Ishikawa (cell line): ENCODE results near the gene MYOF.

Experiments
- CEBPB ChIP-seq: IDR thresholded peaks from 2 replicates; pipeline ENCODE4 v1.6.1; 2012
- CREB1 ChIP-seq: IDR thresholded peaks from 2 replicates; pipeline ENCODE4 v1.6.1; 2012; ENCODE audit warnings: low read depth
- EGR1 ChIP-seq: IDR thresholded peaks from 2 replicates; pipeline ENCODE4 v1.6.1; 2012
- EP300 ChIP-seq: IDR thresholded peaks from 2 replicates; pipeline ENCODE4 v1.6.1; 2012; ENCODE audit warnings: borderline replicate concordance
- FOXM1 ChIP-seq: IDR thresholded peaks from 2 replicates; pipeline ENCODE4 v1.6.1; 2012; ENCODE audit warnings: low read depth, borderline replicate concordance
- MAX ChIP-seq: IDR thresholded peaks from 2 replicates; pipeline ENCODE4 v1.6.1; 2012
- NFIC ChIP-seq: IDR thresholded peaks from 2 replicates; pipeline ENCODE4 v1.6.1; 2012
- RAD21 ChIP-seq: IDR thresholded peaks from 2 replicates; pipeline ENCODE4 v1.6.1; 2012; ENCODE audit warnings: low read depth
- TAF1 ChIP-seq: IDR thresholded peaks from 2 replicates; pipeline ENCODE4 v1.6.1; 2012; ENCODE audit warnings: low read depth, mild to moderate bottlenecking
- TCF12 ChIP-seq: IDR thresholded peaks from 2 replicates; pipeline ENCODE4 v1.6.1; 2012; ENCODE audit warnings: low read depth
- TEAD4 ChIP-seq: IDR thresholded peaks from 2 replicates; pipeline ENCODE4 v1.6.1; 2012
- USF1 ChIP-seq: IDR thresholded peaks from 2 replicates; pipeline ENCODE4 v1.6.1; 2012
- YY1 ChIP-seq: IDR thresholded peaks from 2 replicates; pipeline ENCODE4 v1.6.1; 2012; ENCODE audit warnings: low read depth
- ZBTB7A ChIP-seq: IDR thresholded peaks from 2 replicates; pipeline ENCODE4 v1.6.1; 2012; ENCODE audit warnings: low read depth
- TF ChIP-seq, protein P1 (sequence below): IDR thresholded peaks from 2 replicates; pipeline ENCODE4 v1.6.1; 2012; ENCODE audit warnings: low read depth, mild to moderate bottlenecking

MYOF gene

DNA sequence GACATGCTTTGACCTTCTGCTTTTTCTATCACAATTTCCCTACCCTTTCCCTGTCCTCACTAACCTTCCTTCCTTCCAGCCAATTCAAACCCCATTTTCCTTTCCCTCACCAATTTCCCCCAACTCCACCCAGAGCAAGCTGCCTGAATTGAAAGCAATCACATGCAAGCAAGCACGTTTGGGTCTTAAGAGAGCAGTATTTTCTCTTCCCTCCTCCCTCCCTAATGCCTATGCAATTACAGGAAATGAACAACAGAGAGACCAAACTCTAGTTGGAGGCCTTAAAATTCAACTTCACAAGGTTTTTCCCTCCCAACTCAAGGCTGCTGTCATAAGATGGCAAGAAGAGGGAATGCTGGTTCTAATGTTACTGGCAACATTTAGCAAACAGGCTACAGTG is 117.2 kb downstream of the MYOF start:
- TF ChIP-seq RAD21 = no peak
- no peak for TF ChIP-seq CEBPB
- TF ChIP-seq, protein P1, sequence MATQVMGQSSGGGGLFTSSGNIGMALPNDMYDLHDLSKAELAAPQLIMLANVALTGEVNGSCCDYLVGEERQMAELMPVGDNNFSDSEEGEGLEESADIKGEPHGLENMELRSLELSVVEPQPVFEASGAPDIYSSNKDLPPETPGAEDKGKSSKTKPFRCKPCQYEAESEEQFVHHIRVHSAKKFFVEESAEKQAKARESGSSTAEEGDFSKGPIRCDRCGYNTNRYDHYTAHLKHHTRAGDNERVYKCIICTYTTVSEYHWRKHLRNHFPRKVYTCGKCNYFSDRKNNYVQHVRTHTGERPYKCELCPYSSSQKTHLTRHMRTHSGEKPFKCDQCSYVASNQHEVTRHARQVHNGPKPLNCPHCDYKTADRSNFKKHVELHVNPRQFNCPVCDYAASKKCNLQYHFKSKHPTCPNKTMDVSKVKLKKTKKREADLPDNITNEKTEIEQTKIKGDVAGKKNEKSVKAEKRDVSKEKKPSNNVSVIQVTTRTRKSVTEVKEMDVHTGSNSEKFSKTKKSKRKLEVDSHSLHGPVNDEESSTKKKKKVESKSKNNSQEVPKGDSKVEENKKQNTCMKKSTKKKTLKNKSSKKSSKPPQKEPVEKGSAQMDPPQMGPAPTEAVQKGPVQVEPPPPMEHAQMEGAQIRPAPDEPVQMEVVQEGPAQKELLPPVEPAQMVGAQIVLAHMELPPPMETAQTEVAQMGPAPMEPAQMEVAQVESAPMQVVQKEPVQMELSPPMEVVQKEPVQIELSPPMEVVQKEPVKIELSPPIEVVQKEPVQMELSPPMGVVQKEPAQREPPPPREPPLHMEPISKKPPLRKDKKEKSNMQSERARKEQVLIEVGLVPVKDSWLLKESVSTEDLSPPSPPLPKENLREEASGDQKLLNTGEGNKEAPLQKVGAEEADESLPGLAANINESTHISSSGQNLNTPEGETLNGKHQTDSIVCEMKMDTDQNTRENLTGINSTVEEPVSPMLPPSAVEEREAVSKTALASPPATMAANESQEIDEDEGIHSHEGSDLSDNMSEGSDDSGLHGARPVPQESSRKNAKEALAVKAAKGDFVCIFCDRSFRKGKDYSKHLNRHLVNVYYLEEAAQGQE = no peak
- TF ChIP-seq ZBTB7A = no peak
- no peak for TF ChIP-seq TEAD4
- no peak for TF ChIP-seq TAF1
- no peak for TF ChIP-seq FOXM1
- no peak for TF ChIP-seq USF1
- TF ChIP-seq CREB1 = no peak
- TF ChIP-seq MAX = no peak
- TF ChIP-seq EP300 = no peak
- no peak for TF ChIP-seq YY1
- no peak for TF ChIP-seq TCF12
- TF ChIP-seq NFIC = no peak
- no peak for TF ChIP-seq EGR1

- TF ChIP-seq ZBTB7A (no peak), FOXM1 (no peak), USF1 (no peak), CEBPB (no peak), TEAD4 (no peak), TCF12 (no peak)
- TF ChIP-seq, protein P1 = no peak
Measured at GRCh38 chr10:93363891-93364648, 118.1 kb downstream of the MYOF start.

GRCh38 chr10:93357680-93358079 is 124.5 kb downstream of the MYOF start:
- TF ChIP-seq FOXM1 (no peak), TAF1 (no peak), CREB1 (no peak), RAD21 (peak; percentile 58), USF1 (no peak), EP300 (no peak), TEAD4 (no peak), TCF12 (no peak)

- no peak for TF ChIP-seq USF1
- TF ChIP-seq FOXM1 = no peak
Measured at GRCh38 chr10:93356516-93356915, 125.6 kb downstream of the MYOF start.

- peak; percentile 63 for TF ChIP-seq RAD21
- TF ChIP-seq TEAD4 = peak; percentile 90
- no peak for TF ChIP-seq EP300
- TF ChIP-seq MAX = no peak
Measured at GRCh38 chr10:93352638-93353383, 129.3 kb downstream of the MYOF start.
